DOHH2 (cell line): ENCODE results near the gene STEAP3.

Source experiments
- CTCF ChIP-seq: fragments of 200-600 bp; sonication (generic); IDR thresholded peaks from one replicate; pipeline ENCODE4 v1.5.1; 2014; ENCODE audit warnings: antibody characterized with exemption, mild to moderate bottlenecking, low read depth, low read length; ENCODE audit not compliant: poor library complexity, severe bottlenecking
- EZH2phosphoT487 ChIP-seq: fragments of 200-600 bp; sonication (generic); IDR thresholded peaks from 2 replicates; pipeline ENCODE4 v1.6.1; 2017; ENCODE audit warnings: borderline replicate concordance, mild to moderate bottlenecking, antibody characterized with exemption, low read length, moderate library complexity, mixed read lengths

GRCh38 chr2:119225105-119225865 lies 1.7 kb downstream of the STEAP3 start:
- TF ChIP-seq CTCF: no peak
- TF ChIP-seq EZH2phosphoT487: no peak
